Measurements from ENCODE around the gene AATF. TPM values are rescaled to one million over a fixed set of nuclear protein-coding genes. Genes with fewer than 3 reads are reported as not detected.

The AATF gene
- total RNA-seq, 1 donor from 2014 or later = 19.5 TPM

GRCh38 chr17:36945140-36945539 is 3.6 kb upstream of the AATF start:
- intact Hi-C loops (cut with DNase I) = loop anchor here (5.0 to 10.0 kb wide), 7 partner anchors 343 to 1570 kb away; partner anchors contain the start of genes DUSP14, MRM1, MYO19 and PIGW
- Histone ChIP-seq H3K27ac (no peak overlapping the region), H3K4me1 (peaks cover 0 to 18% of the 10 kb centered on the region in 2 donors), H3K36me3 (no peaks in the 10 kb centered on the region), H3K9me3 (no peaks in the 10 kb centered on the region), H3K27me3 (peaks cover 40% of the 10 kb centered on the region), H3K4me3 (no peak overlapping the region)
- no peak for DNase-seq (ENCODE audit: low spot score in 2 of 2)
- TF ChIP-seq CTCF (IDR thresholded peaks at IDR 0.05) = no peak

- Histone ChIP-seq H3K9me3 (no peaks in the 10 kb centered on the region), H3K36me3 (peaks cover 0 to 3% of the 10 kb centered on the region in 2 donors), H3K27ac (no peak overlapping the region), H3K4me1 (peaks cover 0 to 25% of the 10 kb centered on the region in 2 donors), H3K4me3 (no peak overlapping the region), H3K27me3 (peaks cover 38% of the 10 kb centered on the region)
- DNase-seq (ENCODE audit: low spot score in 2 of 2) = no peak
- TF ChIP-seq CTCF (IDR thresholded peaks at IDR 0.05) = no peak
- intact Hi-C loops (cut with DNase I) = loop anchor here (5.0 to 10.0 kb wide), 7 partner anchors 344 to 1571 kb away; partner anchors contain the start of genes DUSP14, MRM1, MYO19 and PIGW
These were observed 2.6 kb upstream of the AATF start for GRCh38 chr17:36945959-36946725.

- peaks cover 0 to 25% of the 10 kb centered on the region in 2 donors for H3K4me1 ChIP-seq
- H3K9me3 ChIP-seq = no peaks in the 10 kb centered on the region
- peaks cover 33% of the 10 kb centered on the region for H3K27me3 ChIP-seq
- TF ChIP-seq CTCF (IDR thresholded peaks at IDR 0.05) = no peak
- DNase-seq (ENCODE audit: low spot score in 2 of 2) = no peak
- H3K36me3 ChIP-seq = peaks cover 0 to 6% of the 10 kb centered on the region in 2 donors
- intact Hi-C loops (cut with DNase I) = loop anchor here (5.0 to 10.0 kb wide), 7 partner anchors 344 to 1572 kb away; partner anchors contain the start of genes DUSP14, MRM1, MYO19 and PIGW
- no peak overlapping the region for H3K4me3 ChIP-seq
- H3K27ac ChIP-seq = no peak overlapping the region
These were observed 2.0 kb upstream of the AATF start for GRCh38 chr17:36946726-36947091.

- H3K9me3 ChIP-seq = no peaks in the 10 kb centered on the region
- intact Hi-C loops (cut with DNase I) = loop anchor here (1.0 to 10.0 kb wide), 8 partner anchors 346 to 1573 kb away; partner anchors contain the start of genes DUSP14, MRM1, MYO19 and PIGW
- peak overlapping the region; percentile 78 to 91 for H3K4me3 ChIP-seq
- no peak for DNase-seq (ENCODE audit: low spot score in 2 of 2)
- TF ChIP-seq CTCF (IDR thresholded peaks at IDR 0.05) = no peak
- H3K27me3 ChIP-seq = peaks cover 19% of the 10 kb centered on the region
- H3K27ac ChIP-seq = peak overlapping the region; percentile 89 to 96
- peaks cover 4 to 16% of the 10 kb centered on the region in 2 donors for H3K36me3 ChIP-seq
- peaks cover 0 to 18% of the 10 kb centered on the region in 2 donors for H3K4me1 ChIP-seq
These were observed 635 bp upstream of the AATF start for GRCh38 chr17:36947922-36948716.

GRCh38 chr17:36949461-36949927 is 740 bp downstream of the AATF start:
- DNase-seq (ENCODE audit: low spot score in 2 of 2) = no peak
- peak overlapping the region; percentile 78 to 91 for H3K4me3 ChIP-seq
- intact Hi-C loops (cut with DNase I) = loop anchor here (5.0 to 10.0 kb wide), 7 partner anchors 347 to 1575 kb away; partner anchors contain the start of genes DUSP14, MRM1, MYO19 and PIGW
- no peaks in the 10 kb centered on the region for H3K9me3 ChIP-seq
- H3K36me3 ChIP-seq = peaks cover 18 to 30% of the 10 kb centered on the region in 2 donors
- H3K27ac ChIP-seq = peak overlapping the region; percentile 89 to 96
- TF ChIP-seq CTCF (IDR thresholded peaks at IDR 0.05) = peak in 1 of 3 experiments; percentile 8
- peaks cover 0 to 18% of the 10 kb centered on the region in 2 donors for H3K4me1 ChIP-seq
- peaks cover 16% of the 10 kb centered on the region for H3K27me3 ChIP-seq
